GM21576 (cell line): ENCODE measurements around the gene FAF1.
"Not testable (repeated sequence)": the region's sequence is repeated elsewhere in the genome, so short reads cannot be mapped to it uniquely, and the experiment has no call there.

ENCODE experiments used
- ATAC-seq: cut with Tn5 transposase; IDR thresholded peaks from one replicate; pipeline ENCODE4 v1.9.1; 2021; ENCODE audit warnings: mild to moderate bottlenecking, moderate library complexity; ENCODE audit not compliant: unreplicated experiment

FAF1 gene

GRCh38 chr1:50959913-50960844 lies at the start of gene FAF1:
Gene FAF1, minus strand, starts transcription at chr1:50960267. Its CDS starts 456 bp downstream, at chr1:50959811.
- ATAC-seq = peak; percentile 84

GRCh38 chr1:51009381-51009780 lies 49.3 kb upstream of the FAF1 start:
- no peak for ATAC-seq

- ATAC-seq = not testable (repeated sequence)
These were observed 45.5 kb upstream of the FAF1 start for GRCh38 chr1:51005549-51005948.

GRCh38 chr1:51002516-51002915 lies 42.4 kb upstream of the FAF1 start:
- ATAC-seq = no peak

GRCh38 chr1:51000651-51001050 lies 40.6 kb upstream of the FAF1 start:
- peak; percentile 14 for ATAC-seq

GRCh38 chr1:51000160-51000559 lies 40.1 kb upstream of the FAF1 start:
- ATAC-seq = peak; percentile 77

GRCh38 chr1:50999375-50999774 lies 39.3 kb upstream of the FAF1 start:
- ATAC-seq = not testable (repeated sequence)

- no peak for ATAC-seq
These were observed 36.0 kb upstream of the FAF1 start for GRCh38 chr1:50996083-50996482.

- no peak for ATAC-seq
These were observed 35.6 kb upstream of the FAF1 start for GRCh38 chr1:50995651-50996050.

- no peak for ATAC-seq
These were observed 34.9 kb upstream of the FAF1 start for GRCh38 chr1:50994997-50995396.

- ATAC-seq = no peak
These were observed 33.6 kb upstream of the FAF1 start for GRCh38 chr1:50993645-50994044.

GRCh38 chr1:50992532-50993318 lies 32.7 kb upstream of the FAF1 start:
- no peak for ATAC-seq

GRCh38 chr1:50989694-50990093 lies 29.6 kb upstream of the FAF1 start:
- ATAC-seq = no peak

- no peak for ATAC-seq
These were observed 26.6 kb upstream of the FAF1 start for GRCh38 chr1:50986653-50987052.

- ATAC-seq = no peak
These were observed 25.0 kb upstream of the FAF1 start for GRCh38 chr1:50985094-50985493.

GRCh38 chr1:50983219-50983802 lies 23.2 kb upstream of the FAF1 start:
- ATAC-seq = no peak

GRCh38 chr1:50982611-50983010 lies 22.5 kb upstream of the FAF1 start:
- no peak for ATAC-seq

GRCh38 chr1:50981741-50982140 lies 21.7 kb upstream of the FAF1 start:
- no peak for ATAC-seq

GRCh38 chr1:50980505-50980904 lies 20.4 kb upstream of the FAF1 start:
- ATAC-seq = no peak

- ATAC-seq = no peak
These were observed 19.9 kb upstream of the FAF1 start for GRCh38 chr1:50979937-50980336.
